ENCODE results near the gene TFEC. TPM values are rescaled to one million over a fixed set of nuclear protein-coding genes. Genes with fewer than 3 reads are reported as not detected.

The TFEC gene
- total RNA-seq, 1 donor from 2014 or later: not detected

GRCh38 chr7:115911465-115911864 is 119.1 kb downstream of the TFEC start:
- H3K4me3 ChIP-seq (ENCODE audit: low read depth, low read length): no peak overlapping the region
- DNase-seq (ENCODE audit: low read depth): no peak
- TF ChIP-seq CTCF (conservative IDR thresholded peaks at IDR 0.05; ENCODE audit: low read depth, low read length): no peak

DNA sequence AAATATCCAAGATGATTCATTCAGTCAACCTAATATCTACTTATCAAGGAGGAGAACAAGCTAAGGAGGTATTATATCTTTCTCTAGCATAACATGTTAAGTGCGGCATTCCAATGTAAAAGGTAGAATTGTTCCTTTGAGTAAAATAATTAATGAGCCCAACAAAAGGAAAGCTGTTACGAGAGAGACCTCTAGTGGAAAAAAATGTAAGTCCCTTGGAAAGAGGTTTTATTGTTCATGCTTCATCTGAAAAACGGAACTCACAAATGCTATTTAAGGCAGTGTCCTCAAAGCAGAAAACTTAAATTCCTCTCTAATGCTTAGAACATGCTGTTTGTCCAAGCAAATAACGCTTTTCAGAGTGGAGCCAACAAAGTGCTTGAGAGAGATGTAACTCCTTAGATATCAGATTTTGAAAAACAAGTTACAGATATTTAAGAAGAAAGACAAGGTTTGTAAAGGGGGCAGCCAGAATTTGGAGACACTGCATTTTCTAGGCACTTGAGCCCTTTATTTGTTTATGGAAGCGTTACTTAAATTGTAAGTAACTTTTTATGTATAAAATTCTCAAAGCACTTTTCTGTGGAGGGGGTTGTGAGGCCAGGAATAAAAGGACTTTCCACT is 119.9 kb downstream of the TFEC start:
- DNase-seq (ENCODE audit: low read depth): peak; percentile 25
- no peak overlapping the region for H3K4me3 ChIP-seq (ENCODE audit: low read depth, low read length)
- TF ChIP-seq CTCF (conservative IDR thresholded peaks at IDR 0.05; ENCODE audit: low read depth, low read length): peak; percentile 68

DNA sequence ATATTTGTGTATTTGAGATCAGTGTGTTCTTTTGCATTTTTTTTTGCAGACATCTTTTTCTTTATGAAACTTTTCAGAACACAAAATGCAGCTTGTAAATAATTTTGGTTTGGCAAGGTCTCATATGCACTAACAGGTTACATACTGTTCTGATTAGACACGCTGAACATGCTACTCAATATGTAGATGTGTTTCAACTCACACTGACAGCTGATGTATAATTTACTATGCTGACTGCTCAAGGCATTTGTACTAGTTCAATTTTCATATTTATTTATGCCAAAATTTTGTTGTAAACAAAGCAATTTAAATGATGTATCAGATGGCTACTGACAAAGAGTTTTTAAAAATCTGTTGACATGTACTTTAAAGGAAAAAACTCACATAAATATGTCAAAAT is 123.8 kb downstream of the TFEC start:
- no peak for DNase-seq (ENCODE audit: low read depth)
- no peak overlapping the region for H3K4me3 ChIP-seq (ENCODE audit: low read depth, low read length)
- TF ChIP-seq CTCF (conservative IDR thresholded peaks at IDR 0.05; ENCODE audit: low read depth, low read length): no peak

- no peak for DNase-seq (ENCODE audit: low read depth)
- TF ChIP-seq CTCF (conservative IDR thresholded peaks at IDR 0.05; ENCODE audit: low read depth, low read length): no peak
- no peak overlapping the region for H3K4me3 ChIP-seq (ENCODE audit: low read depth, low read length)
These were observed 140.9 kb downstream of the TFEC start for GRCh38 chr7:115889669-115889984.

DNA sequence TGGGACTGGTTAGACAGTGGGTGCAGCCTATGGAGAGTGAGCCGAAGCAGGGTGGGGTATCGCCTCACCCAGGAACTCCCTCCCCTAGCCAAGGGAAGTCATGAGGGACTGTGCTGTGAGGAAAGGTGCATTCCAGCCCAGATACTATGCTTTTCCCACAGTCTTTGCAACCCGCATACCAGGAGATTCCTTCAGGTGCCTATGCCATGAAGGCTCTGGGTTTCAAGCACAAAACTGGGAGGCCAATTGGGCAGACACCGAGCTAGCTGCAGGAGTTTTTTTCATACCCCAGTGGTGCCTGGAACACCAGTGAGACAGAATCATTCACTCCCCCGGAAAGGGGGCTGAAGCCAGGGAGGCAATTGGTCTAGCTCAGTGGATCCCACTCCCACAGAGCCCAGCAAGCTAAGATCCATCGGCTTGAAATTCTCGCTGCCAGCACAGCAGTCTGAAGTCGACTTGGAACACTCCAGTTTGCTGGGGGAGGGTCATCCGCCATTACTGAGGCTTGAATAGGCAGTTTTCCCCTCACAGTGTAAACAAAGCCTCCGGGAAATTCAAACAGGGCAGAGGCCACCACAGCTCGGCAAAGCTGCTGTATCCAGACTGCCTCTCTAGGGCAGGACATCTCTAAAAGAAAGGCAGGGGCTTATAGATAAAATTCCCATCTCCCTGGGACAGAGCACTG is 141.4 kb downstream of the TFEC start:
- TF ChIP-seq CTCF (conservative IDR thresholded peaks at IDR 0.05; ENCODE audit: low read depth, low read length): no peak
- DNase-seq (ENCODE audit: low read depth): no peak
- no peak overlapping the region for H3K4me3 ChIP-seq (ENCODE audit: low read depth, low read length)

- DNase-seq (ENCODE audit: low read depth): no peak
- no peak for TF ChIP-seq CTCF (conservative IDR thresholded peaks at IDR 0.05; ENCODE audit: low read depth, low read length)
- H3K4me3 ChIP-seq (ENCODE audit: low read depth, low read length): no peak overlapping the region
These were observed 145.0 kb downstream of the TFEC start for GRCh38 chr7:115885550-115885949.

Other genes with a start within 250 kb of the TFEC start
- 153 and 174 TPM in 2 replicates for gene TES, start 179.8 kb upstream of the TFEC start, total RNA-seq

Data from epithelial cell of proximal tubule (primary cell).